Vagina (tissue), 2 donors: ENCODE measurements around the gene SUPT3H.

Source experiments
- POLR2AphosphoS5 ChIP-seq, 2 donors: sonication (generic); formaldehyde crosslinking; IDR thresholded peaks; one replicate each; pipeline ENCODE4 v1.9.0; 2017; ENCODE audit warnings: antibody characterized with exemption in 2 of 2, mild to moderate bottlenecking in 2 of 2, low read depth in 1 of 2; ENCODE audit not compliant: insufficient read depth in 1 of 2
- TF ChIP-seq, protein P1 (sequence below), 3 experiments: fragments of 450-650 bp in 2 of 3; fragments of 200-600 bp in 1 of 3; sonication (generic) in 1 of 3; IDR thresholded peaks; one replicate each; pipeline ENCODE4 v1.5.1; 2017 to 2019; ENCODE audit warnings: antibody characterized with exemption in 3 of 3, mild to moderate bottlenecking in 2 of 3, moderate library complexity in 2 of 3

DNA sequence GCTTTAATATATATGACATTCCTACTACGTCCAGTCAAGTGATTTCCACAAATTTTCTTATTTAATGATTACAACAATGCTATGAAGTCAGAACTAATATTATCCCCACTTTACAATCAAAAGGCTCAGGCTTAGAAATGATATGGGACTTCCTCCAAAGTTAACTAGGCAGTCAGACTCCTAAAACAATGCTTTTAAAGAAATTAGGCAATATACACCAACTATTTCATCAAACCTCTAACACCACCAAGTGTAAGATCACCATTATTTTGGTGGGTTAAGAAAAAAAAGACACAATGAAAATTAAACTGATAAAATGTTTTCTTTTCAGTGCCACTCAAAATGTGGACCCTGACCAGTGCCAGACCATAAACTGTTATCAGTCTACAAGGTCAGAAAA is 305.7 kb downstream of the SUPT3H start:
- TF ChIP-seq, protein P1, sequence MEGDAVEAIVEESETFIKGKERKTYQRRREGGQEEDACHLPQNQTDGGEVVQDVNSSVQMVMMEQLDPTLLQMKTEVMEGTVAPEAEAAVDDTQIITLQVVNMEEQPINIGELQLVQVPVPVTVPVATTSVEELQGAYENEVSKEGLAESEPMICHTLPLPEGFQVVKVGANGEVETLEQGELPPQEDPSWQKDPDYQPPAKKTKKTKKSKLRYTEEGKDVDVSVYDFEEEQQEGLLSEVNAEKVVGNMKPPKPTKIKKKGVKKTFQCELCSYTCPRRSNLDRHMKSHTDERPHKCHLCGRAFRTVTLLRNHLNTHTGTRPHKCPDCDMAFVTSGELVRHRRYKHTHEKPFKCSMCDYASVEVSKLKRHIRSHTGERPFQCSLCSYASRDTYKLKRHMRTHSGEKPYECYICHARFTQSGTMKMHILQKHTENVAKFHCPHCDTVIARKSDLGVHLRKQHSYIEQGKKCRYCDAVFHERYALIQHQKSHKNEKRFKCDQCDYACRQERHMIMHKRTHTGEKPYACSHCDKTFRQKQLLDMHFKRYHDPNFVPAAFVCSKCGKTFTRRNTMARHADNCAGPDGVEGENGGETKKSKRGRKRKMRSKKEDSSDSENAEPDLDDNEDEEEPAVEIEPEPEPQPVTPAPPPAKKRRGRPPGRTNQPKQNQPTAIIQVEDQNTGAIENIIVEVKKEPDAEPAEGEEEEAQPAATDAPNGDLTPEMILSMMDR (IDR thresholded peaks at IDR 0.05), result no peak
- TF ChIP-seq POLR2AphosphoS5 (IDR thresholded peaks at IDR 0.05; ENCODE audit: insufficient read depth in 1 of 2, low read depth in 1 of 2), result no peak
